HepG2 (cell line): Measurements from ENCODE around the gene ISOC2. TPM values are rescaled to one million over a fixed set of nuclear protein-coding genes. Genes with fewer than 3 reads are reported as not detected.

Experiments used
- ATRX ChIP-seq: sonication (generic); formaldehyde crosslinking; IDR thresholded peaks from 2 replicates; pipeline ENCODE4 v1.4.0; 2020; ENCODE audit warnings: missing genetic modification reagents, borderline replicate concordance
- CHD4 ChIP-seq: fragments of 200-600 bp; sonication (generic); IDR thresholded peaks from 2 replicates; pipeline ENCODE4 v1.7.0; 2017; ENCODE audit warnings: mild to moderate bottlenecking, low read length, borderline replicate concordance
- FOXK2 ChIP-seq: fragments of 450-650 bp; IDR thresholded peaks from 2 replicates; pipeline ENCODE4 v1.6.1; 2016
- FOXP1 ChIP-seq, 2 experiments: fragments of 450-650 bp in 1 of 2; IDR thresholded peaks; 2 replicates each; pipeline ENCODE4 v1.6.1; 2017 to 2018; ENCODE audit warnings: antibody characterized with exemption in 1 of 2
- JDP2 ChIP-seq: sonication (generic); formaldehyde crosslinking; IDR thresholded peaks from 2 replicates; pipeline ENCODE4 v1.8.1; 2022; ENCODE audit warnings: missing genetic modification reagents, borderline replicate concordance
- PHF8 ChIP-seq: sonication (generic); formaldehyde crosslinking; IDR thresholded peaks from 2 replicates; pipeline ENCODE4 v1.5.0; 2020; ENCODE audit warnings: missing genetic modification reagents
- PITX1 ChIP-seq: sonication (generic); formaldehyde crosslinking; IDR thresholded peaks from 2 replicates; pipeline ENCODE4 v1.5.1; 2020; ENCODE audit warnings: mild to moderate bottlenecking, missing genetic modification reagents
- SIN3B ChIP-seq: fragments of 150-350 bp; IDR thresholded peaks from 2 replicates; pipeline ENCODE4 v1.6.1; 2014; ENCODE audit warnings: low read length
- SP5 ChIP-seq: IDR thresholded peaks from 2 replicates; pipeline ENCODE4 v1.6.1; 2016; ENCODE audit warnings: low read depth, borderline replicate concordance
- SSRP1 ChIP-seq: IDR thresholded peaks from 2 replicates; pipeline ENCODE4 v1.6.1; 2016; ENCODE audit warnings: control low read depth
- U2AF1 ChIP-seq: fragments of 200-400 bp; formaldehyde crosslinking; optimal IDR thresholded peaks from 2 replicates; pipeline ENCODE3; 2017; ENCODE audit warnings: mild to moderate bottlenecking, low read depth, low read length
- U2AF2 ChIP-seq: fragments of 200-400 bp; formaldehyde crosslinking; IDR thresholded peaks from 2 replicates; pipeline ENCODE4 v1.6.1; 2017; ENCODE audit warnings: low read depth, mild to moderate bottlenecking, low read length
- ZBTB25 ChIP-seq: IDR thresholded peaks from 2 replicates; pipeline ENCODE4 v1.6.1; 2018; ENCODE audit warnings: missing genetic modification reagents
- ZBTB39 ChIP-seq: sonication (generic); formaldehyde crosslinking; IDR thresholded peaks from 2 replicates; pipeline ENCODE4 v1.5.0; 2020; ENCODE audit warnings: missing genetic modification reagents
- ZNF280B ChIP-seq: sonication (generic); formaldehyde crosslinking; IDR thresholded peaks from 2 replicates; pipeline ENCODE4 v1.5.0; 2020; ENCODE audit warnings: missing genetic modification reagents, mild to moderate bottlenecking, borderline replicate concordance
- ZNF326 ChIP-seq: sonication (generic); formaldehyde crosslinking; IDR thresholded peaks from 2 replicates; pipeline ENCODE4 v1.4.0; 2020; ENCODE audit warnings: missing genetic modification reagents, borderline replicate concordance
- ZNF414 ChIP-seq: sonication (generic); formaldehyde crosslinking; IDR thresholded peaks from 2 replicates; pipeline ENCODE4 v1.5.0; 2020; ENCODE audit warnings: missing genetic modification reagents
- ZNF7 ChIP-seq: IDR thresholded peaks from 2 replicates; pipeline ENCODE4 v1.6.1; 2016; ENCODE audit warnings: missing biosample characterization, missing genetic modification reagents
- ZNF713 ChIP-seq: sonication (generic); formaldehyde crosslinking; IDR thresholded peaks from 2 replicates; pipeline ENCODE4 v1.4.0; 2020; ENCODE audit warnings: mild to moderate bottlenecking, missing genetic modification reagents
- ZNF775 ChIP-seq: sonication (generic); formaldehyde crosslinking; IDR thresholded peaks from 2 replicates; pipeline ENCODE4 v1.4.0; 2020; ENCODE audit warnings: missing genetic modification reagents, mild to moderate bottlenecking, moderate library complexity, borderline replicate concordance
- ZNF883 ChIP-seq: sonication (generic); formaldehyde crosslinking; IDR thresholded peaks from 2 replicates; pipeline ENCODE4 v1.5.1; 2020; ENCODE audit warnings: mild to moderate bottlenecking, missing genetic modification reagents; ENCODE audit errors: not compliant biosample characterization
- ZSCAN31 ChIP-seq: sonication (generic); formaldehyde crosslinking; IDR thresholded peaks from 2 replicates; pipeline ENCODE4 v1.5.0; 2020; ENCODE audit warnings: low read depth, mild to moderate bottlenecking, missing genetic modification reagents
- polyA plus RNA-seq, 8 experiments: library from polyadenylated mRNA; depleted of rRNA in 3 of 8; stranded (reverse) in 7 of 8; unstranded in 1 of 8; fragments of >200 nt; fragmentation: Illumina TruSeq in 4 of 8; extraction: Trizol in 4 of 8; gene quantifications; 2 replicates each; pipeline versions ENCODE4 v1.2.1 to v1.2.3, GENCODE V29; 2011 to 2016; ENCODE audit warnings: low read depth in 4 of 8, missing spikeins in 1 of 8, mixed read lengths in 1 of 8; ENCODE audit not compliant: insufficient read depth in 1 of 8
- total RNA-seq, 5 experiments: library from RNA; depleted of rRNA; stranded (reverse); fragments of >200 nt; fragmentation: Illumina TruSeq; extraction: Trizol; gene quantifications; 2 replicates each; pipeline ENCODE4 v1.2.3, GENCODE V29; 2016; ENCODE audit warnings: low read depth in 1 of 5

The ISOC2 gene
- total and polyA plus RNA-seq, 2 of the 13 experiments (the other 11 are each of a cell fraction or from before 2014, with no cell fraction given), result 76.8 to 105 TPM

GRCh38 chr19:55461259-55461973 is at the start of gene ISOC2 (continued):
- 0 out of 2 replicates have a peak, but pooled peaks have one; percentile 34 for TF ChIP-seq ZBTB39
- TF ChIP-seq ZNF775 (CRISPR knock-in tag), result no peak
- TF ChIP-seq U2AF1, result no peak
- no peak for TF ChIP-seq PITX1
- peak; percentile 81 for TF ChIP-seq PHF8 (CRISPR knock-in tag)
- TF ChIP-seq JDP2, result no peak
- TF ChIP-seq ZNF883 (CRISPR knock-in tag), result peak; percentile 62
- TF ChIP-seq ZNF7, result no peak
- no peak for TF ChIP-seq ZNF414 (CRISPR knock-in tag)
- no peak for TF ChIP-seq FOXK2
- no peak for TF ChIP-seq ATRX (CRISPR knock-in tag)
- peak; percentile 86 for TF ChIP-seq SSRP1 (CRISPR knock-in tag)
- no peak; the same call in 1 of the 2 replicates for TF ChIP-seq ZSCAN31 (CRISPR knock-in tag)
- TF ChIP-seq ZNF326 (CRISPR knock-in tag), result no peak
- peak; percentile 100 for TF ChIP-seq CHD4
- no peak for TF ChIP-seq FOXP1 (IDR thresholded peaks at IDR 0.05)
- 0 out of 2 replicates have a peak, but pooled peaks have one; percentile 10 for TF ChIP-seq FOXP1 (CRISPR knock-in tag; IDR thresholded peaks at IDR 0.05)
- 0 out of 2 replicates have a peak, but pooled peaks have one; percentile 42 for TF ChIP-seq ZBTB25 (CRISPR knock-in tag)
- TF ChIP-seq U2AF2, result no peak
- TF ChIP-seq SP5 (CRISPR knock-in tag), result peak; percentile 67; the same call in 1 of the 2 replicates
- no peak for TF ChIP-seq SIN3B
- TF ChIP-seq ZNF280B (CRISPR knock-in tag), result no peak; the same call in 1 of the 2 replicates
- 0 out of 2 replicates have a peak, but pooled peaks have one; percentile 68 for TF ChIP-seq ZNF713 (CRISPR knock-in tag)
